GM23248 (cell line): ENCODE results near the gene AMPH.

ENCODE experiments used
- EZH2 ChIP-seq: fragments of 200-600 bp; sonication (generic); IDR thresholded peaks from 2 replicates; pipeline ENCODE4 v1.6.1; 2018; ENCODE audit warnings: antibody characterized with exemption, mild to moderate bottlenecking; ENCODE audit not compliant: insufficient read depth, poor library complexity, severe bottlenecking
- EZH2phosphoT487 ChIP-seq: fragments of 200-600 bp; sonication (generic); IDR thresholded peaks from 2 replicates; pipeline ENCODE4 v1.6.1; 2018; ENCODE audit warnings: antibody characterized with exemption, moderate library complexity, mild to moderate bottlenecking, low read depth; ENCODE audit not compliant: insufficient read depth

DNA sequence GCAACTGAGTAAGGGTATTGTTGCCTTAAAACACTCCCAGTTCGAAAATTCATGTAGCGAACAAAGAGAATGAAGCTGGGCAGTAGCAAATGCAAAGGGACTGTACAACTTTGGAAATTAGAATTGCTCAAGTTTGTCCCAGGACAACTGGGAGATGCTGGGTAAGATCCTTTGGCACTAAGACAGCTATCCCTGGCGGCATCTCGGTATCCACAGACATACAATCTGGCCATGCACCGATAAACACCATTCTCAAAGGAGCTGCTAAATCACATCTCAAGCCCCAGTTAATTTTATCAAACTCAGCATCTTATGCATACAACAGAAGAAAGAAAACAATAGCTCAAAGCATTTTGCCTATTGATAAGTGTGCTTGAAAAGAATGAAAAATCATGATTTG is 177.3 kb downstream of the AMPH start:
- TF ChIP-seq EZH2 = no peak
- TF ChIP-seq EZH2phosphoT487 = no peak
